HG03558 (cell line): ENCODE measurements around the gene HOXD4.

Experiments used
- ATAC-seq: cut with Tn5 transposase; IDR thresholded peaks from one replicate; pipeline ENCODE4 v1.9.1; 2021; ENCODE audit warnings: moderate number of reproducible peaks; ENCODE audit not compliant: unreplicated experiment; ENCODE audit errors: extremely low read depth

HOXD4 gene

GRCh38 chr2:176112375-176113302 lies 38.7 kb upstream of the HOXD4 start:
- no peak for ATAC-seq

- ATAC-seq = no peak
Observed at GRCh38 chr2:176114120-176114929, 37.0 kb upstream of the HOXD4 start.

- no peak for ATAC-seq
Observed at GRCh38 chr2:176114930-176115625, 36.3 kb upstream of the HOXD4 start.

- ATAC-seq = no peak
Observed at GRCh38 chr2:176115883-176116813, 35.2 kb upstream of the HOXD4 start, which contains the start of gene HOXD10. HOXD10 (plus strand) TSS chr2:176116778; CDS start chr2:176116834, 56 bp downstream.

- ATAC-seq = no peak
Observed at GRCh38 chr2:176117162-176117822, 34.1 kb upstream of the HOXD4 start.

- ATAC-seq = no peak
Observed at GRCh38 chr2:176117823-176118371, 33.5 kb upstream of the HOXD4 start.

GRCh38 chr2:176118601-176119339 lies 32.6 kb upstream of the HOXD4 start:
- ATAC-seq = no peak

- ATAC-seq = no peak
Observed at GRCh38 chr2:176120364-176121189, 30.8 kb upstream of the HOXD4 start.

GRCh38 chr2:176121190-176122051 lies 29.9 kb upstream of the HOXD4 start:
- ATAC-seq = no peak

- ATAC-seq = no peak
Observed at GRCh38 chr2:176122052-176122682, 29.2 kb upstream of the HOXD4 start.

- ATAC-seq = no peak
Observed at GRCh38 chr2:176122683-176123410, 28.5 kb upstream of the HOXD4 start, which contains the start of gene HOXD9. HOXD9 (plus strand) TSS chr2:176122719; CDS start chr2:176122769, 50 bp downstream.

- ATAC-seq = no peak
Observed at GRCh38 chr2:176123411-176124109, 27.8 kb upstream of the HOXD4 start.

- no peak for ATAC-seq
Observed at GRCh38 chr2:176124110-176124946, 27.0 kb upstream of the HOXD4 start.
